SIG-M5 (cell line): ENCODE data around the gene TMEM232.

Source experiments
- DNase-seq: peaks from one replicate; lab custom pipeline; 2025; lab: John Stamatoyannopoulos, UW

TMEM232 gene

GRCh38 chr5:110401881-110402280 is 324.6 kb downstream of the TMEM232 start:
- DNase-seq: no peak

DNA sequence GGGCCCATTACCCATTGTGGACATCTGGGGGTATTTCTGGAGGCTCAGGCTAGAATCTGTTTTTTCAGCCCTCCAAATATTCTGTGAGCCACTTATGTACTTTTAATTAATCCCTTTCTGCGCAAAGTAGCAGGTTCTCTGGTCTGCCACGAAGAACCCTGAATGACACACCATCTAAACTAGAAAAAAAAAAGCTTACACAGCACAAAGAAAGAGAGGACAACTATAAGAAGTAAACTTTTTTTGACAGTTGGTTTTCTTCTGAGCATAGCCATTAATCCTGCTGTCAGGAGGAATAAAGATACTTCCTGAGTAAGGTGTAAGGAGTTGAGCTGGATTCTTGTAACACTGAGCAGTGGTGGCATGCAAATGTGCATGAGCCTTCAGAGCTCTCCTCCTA is 327.5 kb downstream of the TMEM232 start:
- DNase-seq: no peak

DNA sequence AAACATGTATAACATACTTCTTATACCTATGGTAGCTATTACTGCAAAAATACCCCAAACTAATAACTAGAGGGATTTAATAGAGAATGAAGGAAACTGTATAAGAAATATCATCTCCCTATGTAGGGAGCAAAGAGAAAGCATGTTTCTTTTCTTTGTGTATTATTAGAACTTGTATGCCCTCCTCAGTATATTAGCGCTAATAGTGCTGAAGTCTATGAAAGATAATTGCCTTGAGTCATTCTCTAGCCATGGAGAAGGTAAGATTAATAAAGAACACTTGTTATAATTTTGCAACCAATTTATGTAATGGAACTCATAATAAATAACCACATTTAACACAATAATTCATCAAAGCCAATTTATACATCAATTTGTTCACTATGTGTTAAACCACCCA is 329.2 kb downstream of the TMEM232 start:
- DNase-seq: no peak

DNA sequence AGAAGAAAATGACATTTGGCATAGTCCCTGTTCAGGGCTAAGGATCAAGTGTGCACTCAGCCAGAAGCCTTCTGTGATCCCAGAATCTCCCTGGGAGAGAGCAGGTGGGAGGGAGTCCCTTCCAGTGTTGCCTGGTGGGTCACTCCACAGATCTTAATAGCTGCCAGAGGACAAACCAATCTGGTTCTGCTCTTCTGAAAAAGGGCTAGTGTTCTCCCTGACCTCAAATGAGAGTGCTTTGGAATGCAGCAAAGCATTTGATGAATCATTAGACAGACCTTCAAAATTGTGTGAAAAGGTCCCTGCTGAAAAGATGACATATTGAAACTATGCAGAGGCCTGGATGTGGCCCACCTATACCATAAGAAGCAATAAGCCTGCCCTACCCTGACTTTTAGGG is 339.7 kb downstream of the TMEM232 start:
- no peak for DNase-seq

DNA sequence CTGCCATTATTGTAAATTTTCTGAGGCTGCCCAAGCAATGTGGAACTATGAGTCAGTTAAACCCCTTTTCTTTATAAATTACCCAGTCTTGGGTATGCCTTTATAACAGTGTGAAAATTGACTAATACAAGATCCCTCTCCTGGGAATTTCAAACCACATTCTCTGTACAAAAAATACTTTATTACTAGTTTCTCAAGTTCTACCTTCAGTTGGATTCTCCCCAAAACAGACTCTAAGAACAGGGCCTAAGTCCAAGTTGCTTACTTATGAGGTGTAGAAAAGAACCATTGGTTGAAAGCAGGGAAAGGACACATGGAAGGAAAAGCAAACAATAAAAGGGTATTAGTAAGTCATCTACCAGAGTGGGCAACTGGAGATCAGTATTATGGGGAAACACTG is 343.2 kb downstream of the TMEM232 start:
- no peak for DNase-seq

DNA sequence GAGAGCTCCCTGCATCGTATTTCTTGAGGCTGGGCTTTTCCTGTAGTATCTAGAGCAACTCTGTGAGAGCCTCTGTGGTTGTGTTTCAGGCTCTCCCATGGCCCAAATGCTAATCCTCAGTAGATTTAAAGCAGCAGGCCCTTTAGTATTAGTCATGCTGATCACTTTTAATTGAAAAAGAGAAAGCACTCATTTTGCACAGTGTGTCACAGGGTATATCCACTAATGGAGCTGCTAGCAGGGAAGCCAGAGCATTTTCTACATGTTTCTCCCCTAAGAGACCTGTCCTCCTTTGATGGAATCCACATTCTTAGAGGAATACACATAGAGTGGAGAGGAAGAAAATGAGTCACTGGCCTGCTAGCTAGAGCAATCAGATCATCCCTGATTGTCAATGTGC is 348.5 kb downstream of the TMEM232 start:
- DNase-seq: no peak

- no peak for DNase-seq
Observed at GRCh38 chr5:110377361-110377760, 349.1 kb downstream of the TMEM232 start.

- DNase-seq: no peak
Observed at GRCh38 chr5:110376281-110376951, 350.1 kb downstream of the TMEM232 start.

GRCh38 chr5:110371725-110372041 is 354.8 kb downstream of the TMEM232 start:
- no peak for DNase-seq

- no peak for DNase-seq
Observed at GRCh38 chr5:110371011-110371724, 355.3 kb downstream of the TMEM232 start.
